Immature natural killer cell (primary cell): ENCODE measurements around the gene DHX9. TPM values are rescaled to one million over a fixed set of nuclear protein-coding genes. Genes with fewer than 3 reads are reported as not detected.
A peak's percentile ranks its signal among the peaks of the same experiment; 100 is the strongest.
"Not testable (repeated sequence)": the region's sequence is repeated elsewhere in the genome, so short reads cannot be mapped to it uniquely, and the experiment has no call there.

Experiments used
- DNase-seq, 3 donors: peaks; one replicate each; pipeline ENCODE4 v3.0.0; 2022; ENCODE audit warnings: mixed read lengths in 1 of 3
- H3K27ac Mint-ChIP-seq, 6 donors: one replicate each; pipeline ENCODE4 v1.8.0; 2020; ENCODE audit warnings: mixed read lengths in 6 of 6, mild to moderate bottlenecking in 5 of 6, inconsistent platforms in 4 of 6, moderate library complexity in 3 of 6
- H3K27me3 Mint-ChIP-seq, 3 donors: one replicate each; pipeline ENCODE4 v1.8.0; 2020 to 2021; ENCODE audit warnings: low read depth in 3 of 3, mild to moderate bottlenecking in 3 of 3, mixed read lengths in 3 of 3, moderate library complexity in 3 of 3, inconsistent platforms in 1 of 3
- H3K36me3 Mint-ChIP-seq, 3 donors: one replicate each; pipeline ENCODE4 v1.8.0; 2020; ENCODE audit warnings: mixed read lengths in 3 of 3, inconsistent platforms in 2 of 3, mild to moderate bottlenecking in 2 of 3
- H3K4me1 Mint-ChIP-seq, 2 donors: one replicate each; pipeline ENCODE4 v1.8.0; 2020; ENCODE audit warnings: inconsistent platforms in 2 of 2, mild to moderate bottlenecking in 2 of 2, mixed read lengths in 2 of 2, moderate library complexity in 1 of 2
- H3K4me3 Mint-ChIP-seq, 5 donors: one replicate each; pipeline ENCODE4 v1.8.0; 2020; ENCODE audit warnings: mild to moderate bottlenecking in 5 of 5, mixed read lengths in 5 of 5, inconsistent platforms in 3 of 5, moderate library complexity in 3 of 5
- H3K9me3 Mint-ChIP-seq, 6 donors: one replicate each; pipeline ENCODE4 v1.8.0; 2020; ENCODE audit warnings: mild to moderate bottlenecking in 6 of 6, mixed read lengths in 6 of 6, inconsistent platforms in 4 of 6, moderate library complexity in 3 of 6
- polyA plus RNA-seq, 3 donors: library from polyadenylated mRNA; unstranded; fragments of 300-500 nt; fragmentation: Illumina TruSeq; gene quantifications; one replicate each; pipeline ENCODE4 v1.2.3, GENCODE V29; 2021

DHX9 gene
- polyA plus RNA-seq, 3 donors from 2014 or later: 71.0 to 102 (median 96.5) TPM

DNA sequence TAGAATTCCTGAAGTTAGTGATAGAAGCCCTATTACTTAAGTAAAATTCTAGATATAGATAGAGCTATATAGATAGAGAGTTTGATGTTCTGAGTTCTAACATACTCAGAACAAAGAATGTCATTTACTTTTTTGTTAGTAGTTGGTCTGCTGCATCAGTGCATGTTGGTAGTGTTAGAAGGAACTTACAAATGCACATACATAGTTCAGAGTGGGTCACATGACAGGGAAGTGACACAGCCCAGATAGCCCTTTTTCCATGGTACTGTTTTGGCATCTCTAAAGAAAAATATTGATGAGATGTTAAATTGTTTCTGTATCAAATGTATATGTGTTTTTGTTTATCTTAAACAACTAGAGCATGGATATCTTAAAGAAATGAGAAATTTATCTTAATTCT, 45.7 kb downstream of the DHX9 start:
- H3K27me3 Mint-ChIP-seq: peaks cover 0 to 4% (median 2%) of the 10 kb centered on the region in 3 donors
- peaks cover 46 to 70% (median 49%) of the 10 kb centered on the region in 3 donors for H3K36me3 Mint-ChIP-seq
- no peaks in the 10 kb centered on the region for H3K9me3 Mint-ChIP-seq
- H3K27ac Mint-ChIP-seq: no peak overlapping the region
- no peak for DNase-seq
- peaks cover 8 to 17% of the 10 kb centered on the region in 2 donors for H3K4me1 Mint-ChIP-seq
- H3K4me3 Mint-ChIP-seq: no peak overlapping the region

DNA sequence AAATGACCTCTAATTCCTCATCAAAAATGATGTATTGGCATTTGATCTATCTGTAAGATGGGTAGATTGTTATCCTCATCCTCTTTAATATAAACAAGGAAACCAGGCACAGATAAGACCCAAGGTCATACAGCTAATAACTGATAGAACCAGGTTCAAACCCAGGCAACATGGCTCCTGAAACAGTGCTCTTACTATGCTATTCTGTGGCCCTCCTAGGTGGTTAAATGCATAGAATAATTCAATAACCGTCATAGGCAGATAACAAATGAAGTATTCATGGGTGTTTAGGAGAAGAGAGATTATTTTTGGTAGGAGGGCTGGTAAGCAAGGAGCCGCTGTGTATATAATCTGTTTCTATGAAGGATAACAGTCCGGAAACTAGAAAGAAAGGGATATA, 46.4 kb downstream of the DHX9 start:
- H3K4me1 Mint-ChIP-seq: peaks cover 15 to 25% of the 10 kb centered on the region in 2 donors

DNA sequence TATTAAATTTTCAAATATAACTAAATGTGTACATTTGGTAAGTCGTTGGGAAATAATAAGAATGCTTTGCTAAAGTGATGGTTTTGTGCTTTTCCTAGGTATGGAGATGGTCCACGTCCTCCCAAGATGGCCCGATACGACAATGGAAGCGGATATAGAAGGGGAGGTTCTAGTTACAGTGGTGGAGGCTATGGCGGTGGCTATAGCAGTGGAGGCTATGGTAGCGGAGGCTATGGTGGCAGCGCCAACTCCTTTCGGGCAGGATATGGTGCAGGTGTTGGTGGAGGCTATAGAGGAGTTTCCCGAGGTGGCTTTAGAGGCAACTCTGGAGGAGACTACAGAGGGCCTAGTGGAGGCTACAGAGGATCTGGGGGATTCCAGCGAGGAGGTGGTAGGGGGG, 47.8 kb downstream of the DHX9 start:
- H3K9me3 Mint-ChIP-seq: no peaks in the 10 kb centered on the region
- peaks cover 30 to 54% (median 38%) of the 10 kb centered on the region in 3 donors for H3K36me3 Mint-ChIP-seq
- H3K27me3 Mint-ChIP-seq: peaks cover 0 to 2% (median 0%) of the 10 kb centered on the region in 3 donors

More for the DNA sequence above, 46.4 kb downstream of the DHX9 start:
- DNase-seq: no peak
- Mint-ChIP-seq H3K27ac (peak overlapping the region in 1 of 6 donors; percentile 2), H3K27me3 (peaks cover 0 to 4% (median 2%) of the 10 kb centered on the region in 3 donors), H3K4me3 (no peak overlapping the region), H3K36me3 (peaks cover 40 to 63% (median 42%) of the 10 kb centered on the region in 3 donors), H3K9me3 (no peaks in the 10 kb centered on the region)

DNA sequence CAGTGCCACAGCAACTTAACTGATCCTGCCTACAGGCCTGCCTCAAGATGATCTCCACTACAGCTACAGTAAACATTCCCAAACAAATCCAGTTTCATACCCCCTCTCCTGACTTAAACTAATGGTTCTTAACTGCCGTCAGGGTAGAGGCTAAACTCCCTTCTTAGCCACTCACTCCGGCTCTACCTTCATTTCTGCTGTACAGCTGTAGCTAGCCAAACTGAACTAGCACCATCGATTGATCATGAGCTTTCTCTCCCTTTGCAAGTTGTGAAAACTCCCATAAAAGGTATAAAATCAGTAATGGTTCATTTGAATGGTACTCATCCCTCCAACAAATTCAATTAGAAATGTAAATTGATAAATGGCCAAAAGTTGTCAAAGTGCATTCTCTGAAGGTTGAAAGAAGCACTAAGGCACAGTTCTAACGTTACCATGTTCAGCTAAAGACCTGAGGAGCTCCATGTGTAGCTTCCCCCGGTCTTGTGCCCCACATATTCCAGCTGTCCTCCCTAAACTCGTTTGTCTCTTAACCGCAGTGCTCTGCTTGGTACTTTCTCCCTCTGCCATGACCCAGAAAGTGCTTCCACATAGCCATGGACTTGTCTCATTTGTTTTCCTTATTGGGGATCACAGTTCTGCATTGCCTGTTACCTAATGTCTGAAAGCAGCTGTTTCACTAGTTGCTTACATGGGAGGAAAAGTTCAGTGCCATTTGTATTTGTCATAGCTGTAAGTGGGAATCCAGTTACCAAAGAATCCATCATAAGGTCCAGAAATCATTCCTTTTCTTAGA, 49.8 kb downstream of the DHX9 start:
- Mint-ChIP-seq H3K27ac (peak overlapping the region; percentile 0 to 78 (median 38)), H3K9me3 (no peaks in the 10 kb centered on the region), H3K4me3 (no peak overlapping the region), H3K4me1 (peaks cover 20 to 30% of the 10 kb centered on the region in 2 donors), H3K36me3 (peaks cover 21 to 45% (median 32%) of the 10 kb centered on the region in 3 donors), H3K27me3 (peaks cover 0 to 4% (median 0%) of the 10 kb centered on the region in 3 donors)
- no peak for DNase-seq

More for the DNA sequence above, 47.8 kb downstream of the DHX9 start:
- H3K4me1 Mint-ChIP-seq: peaks cover 20 to 30% of the 10 kb centered on the region in 2 donors
- H3K4me3 Mint-ChIP-seq: no peak overlapping the region
- peak overlapping the region in 2 of 6 donors; percentile 30 to 34 for H3K27ac Mint-ChIP-seq
- DNase-seq: no peak

DNA sequence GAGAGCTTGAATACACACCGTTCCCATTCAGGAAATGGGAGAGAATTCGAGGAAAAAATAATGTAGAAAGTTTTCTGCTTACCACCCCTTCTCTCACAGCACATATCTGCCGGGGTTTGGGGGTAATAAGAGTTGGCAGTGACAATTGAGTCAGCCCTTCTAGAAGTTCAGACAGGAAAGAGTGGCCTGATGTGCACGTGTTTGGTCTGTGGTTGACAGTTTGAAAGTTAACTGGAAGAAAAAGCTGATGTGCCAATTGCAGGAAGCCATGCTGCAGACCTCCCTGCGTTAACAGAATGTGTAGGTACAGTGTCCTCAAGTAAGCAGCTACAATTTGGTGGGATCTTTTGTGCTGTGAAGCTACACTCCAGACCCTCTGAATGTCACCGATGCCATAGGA, 50.9 kb downstream of the DHX9 start:
- Mint-ChIP-seq H3K36me3 (peaks cover 15 to 38% (median 28%) of the 10 kb centered on the region in 3 donors), H3K9me3 (no peaks in the 10 kb centered on the region), H3K4me3 (peak overlapping the region in 4 of 5 donors; percentile 23 to 44 (median 38)), H3K27me3 (peaks cover 0 to 9% (median 4%) of the 10 kb centered on the region in 3 donors), H3K4me1 (peaks cover 20 to 30% of the 10 kb centered on the region in 2 donors), H3K27ac (peak overlapping the region; percentile 0 to 78 (median 57))
- peak; percentile 38 to 47 (median 42) for DNase-seq

DNA sequence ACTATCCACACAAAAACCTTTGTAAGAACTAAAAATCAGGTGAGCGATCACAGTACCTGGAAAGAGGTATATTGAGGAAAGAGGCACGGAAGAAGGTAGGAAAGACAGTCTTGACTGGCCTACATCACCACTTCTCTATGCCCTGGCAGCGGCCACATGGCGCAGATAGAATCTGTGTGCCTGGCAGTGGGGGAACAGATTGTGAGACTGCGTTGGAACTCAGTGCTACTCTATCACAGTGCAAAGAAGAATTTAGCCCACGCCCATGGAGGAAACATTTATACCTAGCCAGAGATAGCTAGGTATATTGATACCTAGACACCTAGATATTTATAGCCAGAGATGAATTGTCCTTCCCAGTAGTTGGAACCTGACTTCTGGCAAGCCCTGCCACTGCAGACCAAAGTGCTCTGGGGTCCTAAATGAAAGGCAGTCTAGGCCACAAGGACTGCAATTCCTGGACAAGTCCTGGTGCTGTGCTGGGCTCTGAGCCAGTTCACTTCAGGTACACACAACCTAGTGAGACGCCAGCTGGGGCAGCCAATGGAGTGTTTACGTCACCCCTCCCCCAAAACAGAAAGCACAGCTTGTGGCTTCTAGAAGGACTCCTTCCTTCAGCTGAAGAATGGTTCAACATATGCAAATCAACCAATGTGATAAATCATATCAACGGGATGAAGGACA, 51.9 kb downstream of the DHX9 start:
- Mint-ChIP-seq H3K36me3 (peaks cover 5 to 28% (median 22%) of the 10 kb centered on the region in 3 donors), H3K27ac (peak overlapping the region in 3 of 6 donors; percentile 17 to 37 (median 25)), H3K4me3 (no peak overlapping the region)

DNA sequence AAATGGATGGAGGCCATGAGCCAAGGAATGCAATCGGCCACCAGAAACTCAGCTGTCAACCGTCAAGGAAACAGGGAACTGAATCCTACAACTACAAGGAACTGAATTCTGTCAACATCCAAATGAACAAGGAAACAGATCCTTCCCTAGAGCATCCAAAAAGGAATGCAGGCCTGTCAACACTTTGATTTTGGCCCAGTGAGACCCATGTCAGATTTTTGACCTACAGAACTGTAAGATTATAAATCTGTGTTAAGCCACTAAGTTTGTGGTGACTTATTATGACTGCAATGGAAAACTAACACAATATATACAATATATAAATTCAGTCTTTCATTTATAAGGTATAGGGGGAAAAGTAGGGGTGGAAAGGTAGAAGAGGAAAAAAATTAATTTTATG, 58.5 kb downstream of the DHX9 start:
- peaks cover 0 to 7% (median 0%) of the 10 kb centered on the region in 3 donors for H3K36me3 Mint-ChIP-seq

More for the DNA sequence above, 51.9 kb downstream of the DHX9 start:
- H3K9me3 Mint-ChIP-seq: no peaks in the 10 kb centered on the region
- H3K4me1 Mint-ChIP-seq: peaks cover 20 to 30% of the 10 kb centered on the region in 2 donors
- peaks cover 0 to 16% (median 4%) of the 10 kb centered on the region in 3 donors for H3K27me3 Mint-ChIP-seq
- DNase-seq: no peak

DNA sequence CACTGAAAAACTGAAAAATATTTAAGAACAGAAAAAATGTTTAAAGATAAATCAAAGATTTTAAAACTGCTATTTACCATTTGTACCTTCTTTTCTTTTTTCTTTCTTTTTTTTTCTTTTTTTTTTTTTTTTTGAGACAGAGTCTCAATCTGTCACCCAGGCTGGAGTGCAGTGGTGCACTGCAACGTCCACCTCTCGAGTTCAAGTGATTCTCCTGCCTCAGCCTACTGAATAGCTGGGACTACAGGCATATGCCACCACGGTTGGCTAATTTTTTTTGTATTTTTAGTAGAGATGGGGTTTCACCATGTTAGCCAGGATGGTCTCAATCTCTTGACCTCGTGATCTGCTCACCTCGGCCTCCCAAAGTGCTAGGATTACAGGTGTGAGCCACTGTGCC, 62.8 kb downstream of the DHX9 start:
- H3K9me3 Mint-ChIP-seq, H3K4me1 Mint-ChIP-seq, H3K27ac Mint-ChIP-seq, DNase-seq, H3K4me3 Mint-ChIP-seq, H3K27me3 Mint-ChIP-seq, H3K36me3 Mint-ChIP-seq: not testable (repeated sequence)

More for the DNA sequence above, 58.5 kb downstream of the DHX9 start:
- Mint-ChIP-seq H3K27me3 (peaks cover 2 to 14% (median 6%) of the 10 kb centered on the region in 3 donors), H3K4me3 (no peak overlapping the region), H3K9me3 (no peaks in the 10 kb centered on the region), H3K27ac (no peak overlapping the region), H3K4me1 (no peaks in the 10 kb centered on the region)
- DNase-seq: no peak

DNA sequence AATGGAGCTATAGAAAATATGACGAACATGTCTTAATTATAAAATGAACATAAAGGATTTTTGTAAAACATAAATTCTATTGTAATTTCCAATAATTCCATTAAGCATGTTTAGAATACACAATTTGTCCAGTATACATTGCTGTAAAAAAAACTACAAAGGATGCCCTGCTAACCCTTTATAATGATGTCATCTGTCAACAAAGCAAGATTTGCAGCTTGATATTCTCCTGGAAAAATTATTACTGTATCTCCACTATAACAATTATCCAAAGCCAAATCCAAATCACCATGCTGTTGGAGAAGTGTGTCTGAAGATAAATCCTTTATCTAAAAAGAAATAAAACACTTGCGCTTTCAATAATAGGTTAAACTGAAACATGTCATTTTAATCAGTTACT, 66.2 kb downstream of the DHX9 start:
- no peak for DNase-seq
- no peaks in the 10 kb centered on the region for H3K4me1 Mint-ChIP-seq
- H3K9me3 Mint-ChIP-seq: no peaks in the 10 kb centered on the region
- H3K27ac Mint-ChIP-seq: no peak overlapping the region
- no peak overlapping the region for H3K4me3 Mint-ChIP-seq
- no peaks in the 10 kb centered on the region for H3K36me3 Mint-ChIP-seq
- peaks cover 0 to 6% (median 2%) of the 10 kb centered on the region in 3 donors for H3K27me3 Mint-ChIP-seq

DNA sequence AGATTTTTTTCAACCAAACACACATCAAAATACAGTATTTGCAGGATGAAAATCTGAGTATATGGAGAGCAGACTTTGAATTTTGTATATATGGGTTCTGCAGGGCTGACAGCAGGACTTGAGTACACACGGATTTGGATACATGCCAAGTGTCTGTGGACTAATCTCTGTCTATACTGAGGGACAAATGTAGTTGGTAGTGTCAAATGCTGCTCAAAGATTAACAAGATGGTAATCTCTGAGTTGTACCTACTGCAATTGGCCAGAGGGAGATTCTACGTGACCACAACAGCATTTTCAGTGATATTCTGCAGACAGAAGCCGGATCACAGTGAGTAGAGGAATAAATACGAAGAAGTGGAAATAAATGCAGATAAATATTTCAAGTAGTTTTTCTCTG, 70.4 kb downstream of the DHX9 start:
- peaks cover 0 to 9% (median under 1%) of the 10 kb centered on the region in 6 donors for H3K9me3 Mint-ChIP-seq

DNA sequence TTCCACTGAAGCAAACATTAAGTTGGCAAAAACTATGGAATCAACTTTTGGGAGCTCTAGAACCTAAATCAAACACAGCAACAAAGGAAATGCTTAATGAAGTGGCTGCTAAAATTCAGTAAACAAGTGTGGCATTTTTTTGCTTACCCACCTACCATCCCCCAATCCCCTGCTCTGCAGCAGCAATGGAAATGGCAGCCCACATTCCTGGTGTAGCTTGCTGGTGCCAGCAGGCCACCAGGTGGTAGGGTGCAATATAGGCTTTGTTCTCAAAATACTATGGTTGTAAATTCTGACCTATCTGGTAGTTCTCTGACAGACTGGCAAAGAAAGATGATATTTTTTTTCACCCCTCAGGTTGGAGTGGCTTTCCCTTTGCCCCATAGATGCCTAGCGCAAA, 71.0 kb downstream of the DHX9 start:
- Mint-ChIP-seq H3K4me1 (no peaks in the 10 kb centered on the region), H3K27me3 (peaks cover 0 to 7% (median 4%) of the 10 kb centered on the region in 3 donors), H3K4me3 (no peak overlapping the region), H3K36me3 (no peaks in the 10 kb centered on the region), H3K9me3 (peaks cover 0 to 9% (median under 1%) of the 10 kb centered on the region in 6 donors), H3K27ac (no peak overlapping the region)
- no peak for DNase-seq

More for the DNA sequence above, 70.4 kb downstream of the DHX9 start:
- H3K4me1 Mint-ChIP-seq: no peaks in the 10 kb centered on the region
- peaks cover 0 to 7% (median 4%) of the 10 kb centered on the region in 3 donors for H3K27me3 Mint-ChIP-seq
- H3K4me3 Mint-ChIP-seq: no peak overlapping the region
- H3K36me3 Mint-ChIP-seq: no peaks in the 10 kb centered on the region
- no peak overlapping the region for H3K27ac Mint-ChIP-seq
- DNase-seq: no peak

DNA sequence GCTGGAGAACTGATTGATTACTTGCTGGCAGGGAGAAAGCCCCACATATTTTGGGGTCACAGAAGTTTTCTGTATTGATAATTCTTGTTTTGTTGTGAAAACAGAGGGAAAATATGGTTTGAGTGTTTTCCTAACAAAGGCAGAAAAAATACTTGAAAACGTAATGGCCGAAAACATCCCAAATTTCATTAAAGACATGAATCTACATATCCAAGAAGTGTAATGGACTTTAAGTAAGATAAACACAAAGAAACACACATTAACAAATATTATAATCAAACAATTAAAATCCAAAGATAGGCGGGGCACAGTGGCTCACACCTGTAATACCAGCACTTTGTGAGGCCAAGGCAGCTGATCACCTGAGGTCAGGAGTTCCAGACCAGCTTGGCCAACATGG, 74.3 kb downstream of the DHX9 start:
- no peak overlapping the region for H3K27ac Mint-ChIP-seq
- H3K36me3 Mint-ChIP-seq: no peaks in the 10 kb centered on the region
- H3K4me3 Mint-ChIP-seq: no peak overlapping the region
- H3K9me3 Mint-ChIP-seq: peaks cover 0 to 9% (median under 1%) of the 10 kb centered on the region in 6 donors
- H3K27me3 Mint-ChIP-seq: peaks cover 0 to 11% (median 5%) of the 10 kb centered on the region in 3 donors
- DNase-seq: no peak
- no peaks in the 10 kb centered on the region for H3K4me1 Mint-ChIP-seq

DNA sequence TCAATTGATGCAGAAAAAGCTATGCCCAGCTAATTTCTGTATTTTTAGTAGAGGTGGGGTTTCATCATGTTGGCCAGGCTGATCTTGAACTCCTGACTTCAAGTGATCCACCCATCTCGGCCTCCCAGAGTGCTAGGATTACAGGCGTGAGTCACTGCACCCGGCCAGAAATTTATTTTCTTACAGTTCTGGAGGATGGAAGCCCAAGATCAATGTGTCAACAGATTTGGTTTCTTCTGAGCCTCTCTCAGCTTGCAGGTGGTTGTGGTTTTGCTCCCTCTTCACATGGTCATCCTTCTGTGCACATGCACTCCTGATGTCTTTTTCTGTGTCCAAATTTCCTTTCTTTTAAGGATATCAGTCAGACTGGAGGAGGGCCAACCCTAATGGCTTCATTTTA, 78.2 kb downstream of the DHX9 start:
- no peaks in the 10 kb centered on the region for H3K4me1 Mint-ChIP-seq
- no peaks in the 10 kb centered on the region for H3K36me3 Mint-ChIP-seq
- peaks cover 0 to 14% (median 5%) of the 10 kb centered on the region in 3 donors for H3K27me3 Mint-ChIP-seq
- DNase-seq: no peak
- H3K9me3 Mint-ChIP-seq: no peaks in the 10 kb centered on the region
- no peak overlapping the region for H3K4me3 Mint-ChIP-seq
- H3K27ac Mint-ChIP-seq: no peak overlapping the region

DNA sequence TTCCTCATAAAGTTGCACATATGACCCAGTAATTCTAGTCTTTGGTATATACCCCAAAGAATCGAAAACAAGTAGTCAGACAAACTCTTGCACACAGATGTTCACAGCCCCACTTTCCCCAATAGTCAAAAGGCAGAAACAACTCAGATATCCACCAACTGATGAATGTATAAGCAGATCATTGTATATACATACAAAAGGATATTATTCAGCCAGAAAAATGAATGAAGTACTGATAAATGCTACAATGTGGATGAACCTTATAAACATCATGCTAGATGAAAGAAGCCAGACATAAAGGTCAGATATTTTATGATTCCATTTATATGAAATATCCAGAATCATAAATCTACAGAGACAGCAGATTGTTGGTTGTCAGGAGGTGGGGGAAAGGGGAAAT, 86.5 kb downstream of the DHX9 start:
- DNase-seq: no peak
- no peak overlapping the region for H3K27ac Mint-ChIP-seq
- H3K4me3 Mint-ChIP-seq: no peak overlapping the region
- H3K27me3 Mint-ChIP-seq: peaks cover 0 to 12% (median 3%) of the 10 kb centered on the region in 3 donors
- H3K36me3 Mint-ChIP-seq: no peaks in the 10 kb centered on the region
- no peaks in the 10 kb centered on the region for H3K4me1 Mint-ChIP-seq
- H3K9me3 Mint-ChIP-seq: no peaks in the 10 kb centered on the region
